HG02840 (cell line): Measurements from ENCODE around the gene RAB3A.
"Not testable (repeated sequence)": the region's sequence is repeated elsewhere in the genome, so short reads cannot be mapped to it uniquely, and the experiment has no call there.

Experiments used
- ATAC-seq: cut with Tn5 transposase; IDR thresholded peaks from one replicate; pipeline ENCODE4 v1.9.1; 2021; ENCODE audit warnings: mild to moderate bottlenecking, moderate library complexity, moderate number of reproducible peaks; ENCODE audit not compliant: unreplicated experiment, low FRiP score

Gene RAB3A

GRCh38 chr19:18224525-18225354 is 20.9 kb upstream of the RAB3A start:
- peak; percentile 83 for ATAC-seq

- ATAC-seq, result peak; percentile 4
Observed at GRCh38 chr19:18223860-18224524, 20.1 kb upstream of the RAB3A start.

GRCh38 chr19:18221815-18222725 is 18.2 kb upstream of the RAB3A start:
- no peak for ATAC-seq

- no peak for ATAC-seq
Observed at GRCh38 chr19:18220632-18221275, 16.9 kb upstream of the RAB3A start.

GRCh38 chr19:18219911-18220631 is 16.2 kb upstream of the RAB3A start:
- ATAC-seq, result no peak

GRCh38 chr19:18218600-18218999 is 14.8 kb upstream of the RAB3A start:
- no peak for ATAC-seq

- no peak for ATAC-seq
Observed at GRCh38 chr19:18218159-18218558, 14.3 kb upstream of the RAB3A start.

GRCh38 chr19:18216789-18217188 is 12.9 kb upstream of the RAB3A start:
- ATAC-seq, result no peak

GRCh38 chr19:18214779-18215433 is 11.1 kb upstream of the RAB3A start:
- no peak for ATAC-seq

GRCh38 chr19:18211683-18212082 is 7.8 kb upstream of the RAB3A start:
- ATAC-seq, result no peak

GRCh38 chr19:18209912-18210311 is 6.1 kb upstream of the RAB3A start:
- not testable (repeated sequence) for ATAC-seq

- no peak for ATAC-seq
Observed at GRCh38 chr19:18208098-18208951, 4.5 kb upstream of the RAB3A start.

- no peak for ATAC-seq
Observed at GRCh38 chr19:18206018-18206417, 2.2 kb upstream of the RAB3A start.

GRCh38 chr19:18205200-18205892 is 1.5 kb upstream of the RAB3A start:
- no peak for ATAC-seq

- ATAC-seq, result peak; percentile 20
Observed at GRCh38 chr19:18204394-18205199, 755 bp upstream of the RAB3A start.

GRCh38 chr19:18203408-18203862 is 407 bp downstream of the RAB3A start:
- peak; percentile 3 for ATAC-seq
